OCI-M1 (cell line): Measurements from ENCODE around the gene SH2D6.
"Not testable (repeated sequence)": the region's sequence is repeated elsewhere in the genome, so short reads cannot be mapped to it uniquely, and the experiment has no call there.

Experiments
- DNase-seq: peaks from one replicate; lab custom pipeline; 2025; lab: John Stamatoyannopoulos, UW

SH2D6 gene

GRCh38 chr2:85418132-85419008, at the start of gene SH2D6:
SH2D6 (plus strand) TSS chr2:85418714; CDS start chr2:85429466, 10,752 bp downstream.
- peak; percentile 92 for DNase-seq

GRCh38 chr2:85368921-85369320, 49.6 kb upstream of the SH2D6 start:
- DNase-seq: no peak

GRCh38 chr2:85369500-85369899, 49.0 kb upstream of the SH2D6 start:
- no peak for DNase-seq

GRCh38 chr2:85371045-85371444, 47.5 kb upstream of the SH2D6 start:
- DNase-seq: no peak

GRCh38 chr2:85376291-85377065, 42.0 kb upstream of the SH2D6 start:
- no peak for DNase-seq

GRCh38 chr2:85377083-85377482, 41.4 kb upstream of the SH2D6 start:
- DNase-seq: no peak

GRCh38 chr2:85378257-85378656, 40.3 kb upstream of the SH2D6 start:
- no peak for DNase-seq

- DNase-seq: no peak
These were observed 38.5 kb upstream of the SH2D6 start for GRCh38 chr2:85380048-85380447.

GRCh38 chr2:85383151-85383550, 35.4 kb upstream of the SH2D6 start:
- not testable (repeated sequence) for DNase-seq

- no peak for DNase-seq
These were observed 34.7 kb upstream of the SH2D6 start for GRCh38 chr2:85383850-85384249.

- DNase-seq: no peak
These were observed 32.8 kb upstream of the SH2D6 start for GRCh38 chr2:85385746-85386145.

- DNase-seq: no peak
These were observed 30.8 kb upstream of the SH2D6 start for GRCh38 chr2:85387754-85388153.

- DNase-seq: no peak
These were observed 29.5 kb upstream of the SH2D6 start for GRCh38 chr2:85388878-85389538.

GRCh38 chr2:85390941-85391669, 27.4 kb upstream of the SH2D6 start:
- DNase-seq: peak; percentile 62

GRCh38 chr2:85393836-85394235, 24.7 kb upstream of the SH2D6 start:
- DNase-seq: no peak

GRCh38 chr2:85394261-85394681, 24.2 kb upstream of the SH2D6 start:
- DNase-seq: no peak

GRCh38 chr2:85394976-85395375, 23.5 kb upstream of the SH2D6 start:
- no peak for DNase-seq

- DNase-seq: no peak
These were observed 22.5 kb upstream of the SH2D6 start for GRCh38 chr2:85395912-85396475.

GRCh38 chr2:85396531-85397470, 21.7 kb upstream of the SH2D6 start:
- peak; percentile 4 for DNase-seq

GRCh38 chr2:85397925-85398331, 20.6 kb upstream of the SH2D6 start:
- DNase-seq: no peak
